Measurements from ENCODE around the gene LENEP. TPM values are rescaled to one million over a fixed set of nuclear protein-coding genes. Genes with fewer than 3 reads are reported as not detected.

The LENEP gene
- total RNA-seq, 2 donors from 2014 or later = not detected

DNA sequence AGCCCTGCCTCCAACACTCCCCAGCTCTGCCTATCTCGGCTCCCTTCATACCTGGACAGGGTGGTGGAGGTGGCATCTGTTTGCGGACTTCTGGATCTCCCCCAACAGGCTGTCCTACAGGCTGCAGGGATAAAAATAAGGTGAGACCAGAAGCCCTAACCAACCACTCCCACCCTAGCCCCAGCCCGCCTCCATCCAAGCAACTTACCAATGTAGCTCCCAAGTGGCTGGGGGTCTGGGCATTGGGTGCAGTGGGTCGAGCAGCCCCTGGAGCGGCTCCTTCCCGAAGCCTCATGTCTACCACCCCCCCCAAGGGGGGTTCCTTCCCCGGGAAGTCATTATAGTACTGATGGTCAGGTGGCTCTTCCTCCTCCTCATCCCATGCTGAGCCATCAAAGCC lies 27.3 kb upstream of the LENEP start:
- H3K9me3 ChIP-seq = no peaks in the 10 kb centered on the region
- DNase-seq (ENCODE audit: low spot score) = no peak
- no peak overlapping the region for H3K4me3 ChIP-seq
- TF ChIP-seq, protein P1, sequence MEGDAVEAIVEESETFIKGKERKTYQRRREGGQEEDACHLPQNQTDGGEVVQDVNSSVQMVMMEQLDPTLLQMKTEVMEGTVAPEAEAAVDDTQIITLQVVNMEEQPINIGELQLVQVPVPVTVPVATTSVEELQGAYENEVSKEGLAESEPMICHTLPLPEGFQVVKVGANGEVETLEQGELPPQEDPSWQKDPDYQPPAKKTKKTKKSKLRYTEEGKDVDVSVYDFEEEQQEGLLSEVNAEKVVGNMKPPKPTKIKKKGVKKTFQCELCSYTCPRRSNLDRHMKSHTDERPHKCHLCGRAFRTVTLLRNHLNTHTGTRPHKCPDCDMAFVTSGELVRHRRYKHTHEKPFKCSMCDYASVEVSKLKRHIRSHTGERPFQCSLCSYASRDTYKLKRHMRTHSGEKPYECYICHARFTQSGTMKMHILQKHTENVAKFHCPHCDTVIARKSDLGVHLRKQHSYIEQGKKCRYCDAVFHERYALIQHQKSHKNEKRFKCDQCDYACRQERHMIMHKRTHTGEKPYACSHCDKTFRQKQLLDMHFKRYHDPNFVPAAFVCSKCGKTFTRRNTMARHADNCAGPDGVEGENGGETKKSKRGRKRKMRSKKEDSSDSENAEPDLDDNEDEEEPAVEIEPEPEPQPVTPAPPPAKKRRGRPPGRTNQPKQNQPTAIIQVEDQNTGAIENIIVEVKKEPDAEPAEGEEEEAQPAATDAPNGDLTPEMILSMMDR (IDR thresholded peaks at IDR 0.05) = no peak
- peaks cover 0 to 52% of the 10 kb centered on the region in 2 donors for H3K4me1 ChIP-seq
- peaks cover 59% of the 10 kb centered on the region for H3K36me3 ChIP-seq
- H3K27me3 ChIP-seq = no peaks in the 10 kb centered on the region
- H3K27ac ChIP-seq = no peak overlapping the region

DNA sequence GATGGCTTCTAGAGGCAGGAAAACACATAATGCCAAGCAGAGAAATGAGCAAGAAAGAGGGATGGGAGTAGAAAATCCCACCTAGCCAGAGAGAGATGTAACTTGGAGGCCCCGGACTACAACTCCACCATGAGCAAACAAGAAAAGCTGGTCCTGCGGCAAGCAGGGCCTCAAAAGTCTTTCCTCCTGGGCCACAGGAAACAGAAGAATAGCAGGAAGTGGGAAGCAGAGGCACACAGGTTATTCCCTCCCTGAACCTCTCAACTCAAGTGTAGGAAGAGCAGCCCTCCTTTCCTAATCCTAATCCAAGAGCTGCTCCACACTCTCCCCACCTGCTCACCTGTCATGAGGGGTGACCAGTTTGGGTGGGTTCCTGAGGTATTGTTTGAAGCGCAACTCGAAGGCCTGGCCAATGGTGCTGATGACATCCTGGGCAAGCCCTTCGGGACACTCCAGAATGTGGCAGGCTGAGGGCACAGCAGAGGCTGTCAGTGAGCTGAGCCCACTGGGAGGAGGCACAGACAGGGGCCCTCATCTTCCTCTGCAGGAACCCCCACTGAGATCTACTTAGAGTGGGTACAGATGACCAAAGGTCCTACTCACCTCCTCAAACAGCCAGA lies 25.9 kb upstream of the LENEP start:
- DNase-seq (ENCODE audit: low spot score) = no peak
- peaks cover 59% of the 10 kb centered on the region for H3K36me3 ChIP-seq
- TF ChIP-seq, protein P1 (IDR thresholded peaks at IDR 0.05) = no peak
- H3K9me3 ChIP-seq = no peaks in the 10 kb centered on the region
- H3K27ac ChIP-seq = peak overlapping the region; percentile 36 to 99
- no peaks in the 10 kb centered on the region for H3K27me3 ChIP-seq
- H3K4me1 ChIP-seq = peaks cover 0 to 60% of the 10 kb centered on the region in 2 donors
- no peak overlapping the region for H3K4me3 ChIP-seq

GRCh38 chr1:154968731-154969130 lies 24.7 kb upstream of the LENEP start:
- DNase-seq (ENCODE audit: low spot score) = no peak
- H3K27me3 ChIP-seq = no peaks in the 10 kb centered on the region
- H3K4me3 ChIP-seq = no peak overlapping the region
- H3K36me3 ChIP-seq = peaks cover 48% of the 10 kb centered on the region
- peak overlapping the region; percentile 99 for H3K27ac ChIP-seq
- TF ChIP-seq, protein P1 (IDR thresholded peaks at IDR 0.05) = no peak
- H3K9me3 ChIP-seq = no peaks in the 10 kb centered on the region
- H3K4me1 ChIP-seq = peaks cover 0 to 63% of the 10 kb centered on the region in 2 donors

DNA sequence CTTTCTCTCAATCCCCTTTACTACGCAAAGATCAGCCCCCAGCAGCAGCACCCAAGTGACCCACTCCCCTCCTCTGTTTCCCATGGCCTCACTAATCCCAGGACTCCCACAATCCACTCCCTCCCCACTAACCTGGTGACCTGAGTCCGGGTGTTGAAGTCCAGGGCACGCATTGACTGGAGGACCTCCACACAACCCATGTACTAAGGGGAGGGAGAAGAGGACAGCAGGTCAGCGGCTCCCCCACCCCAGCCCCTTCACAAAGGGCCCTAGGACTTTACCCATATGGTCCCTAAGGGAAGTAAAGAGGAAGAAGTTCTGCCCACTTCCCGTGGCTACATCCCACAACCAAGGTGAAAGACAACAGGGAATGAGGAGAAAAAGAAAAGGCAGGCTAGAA lies 24.1 kb upstream of the LENEP start:
- no peaks in the 10 kb centered on the region for H3K9me3 ChIP-seq
- peak overlapping the region in 1 of 2 donors; percentile 48 for H3K4me3 ChIP-seq
- H3K27me3 ChIP-seq = no peaks in the 10 kb centered on the region
- DNase-seq (ENCODE audit: low spot score) = no peak
- H3K4me1 ChIP-seq = peaks cover 0 to 63% of the 10 kb centered on the region in 2 donors
- peak overlapping the region; percentile 99 for H3K27ac ChIP-seq
- TF ChIP-seq, protein P1 (IDR thresholded peaks at IDR 0.05) = no peak
- peaks cover 43% of the 10 kb centered on the region for H3K36me3 ChIP-seq

- no peak for DNase-seq (ENCODE audit: low spot score)
- Histone ChIP-seq H3K27ac (peak overlapping the region; percentile 99), H3K36me3 (peaks cover 36% of the 10 kb centered on the region), H3K27me3 (no peaks in the 10 kb centered on the region), H3K9me3 (no peaks in the 10 kb centered on the region), H3K4me3 (peak overlapping the region; percentile 36 to 48), H3K4me1 (peaks cover 0 to 63% of the 10 kb centered on the region in 2 donors)
- TF ChIP-seq, protein P1 (IDR thresholded peaks at IDR 0.05) = no peak
Measured at GRCh38 chr1:154969860-154970452, 23.4 kb upstream of the LENEP start.
